CD14-positive monocyte (primary cell): ENCODE data around the gene CIB2. TPM values are rescaled to one million over a fixed set of nuclear protein-coding genes. Genes with fewer than 3 reads are reported as not detected.

Source experiments
- DNase-seq, 3 donors: peaks; one replicate each; pipeline ENCODE4 v3.0.0-alpha.2; 2011 to 2022
- H2AFZ ChIP-seq: 2 replicates; pipeline ENCODE4 v1.6.0; 2012; ENCODE audit warnings: mild to moderate bottlenecking, low read depth, low read length, inconsistent platforms; ENCODE audit not compliant: insufficient read depth, poor library complexity, severe bottlenecking
- H3K27ac ChIP-seq, 2 donors: 1 replicate in 1 of 2; 2 replicates in 1 of 2; pipeline ENCODE4 v1.5.1; 2012 to 2013; ENCODE audit warnings: low read length in 2 of 2, control low read depth in 1 of 2, inconsistent platforms in 1 of 2, low read depth in 1 of 2, mild to moderate bottlenecking in 1 of 2
- H3K27me3 ChIP-seq, 2 donors: one replicate each; pipeline versions ENCODE4 v1.6.0 to v1.6.1; 2011 to 2013; ENCODE audit warnings: low read length in 2 of 2; ENCODE audit not compliant: control insufficient read depth in 2 of 2, insufficient read depth in 2 of 2
- H3K36me3 ChIP-seq, 2 donors: replicated peaks in 1 of 2; 1 replicate in 1 of 2; 2 replicates in 1 of 2; pipeline versions ENCODE4 v1.5.1 to v1.6.1; 2012 to 2013; ENCODE audit warnings: low read length in 2 of 2, control low read depth in 1 of 2, inconsistent platforms in 1 of 2, mild to moderate bottlenecking in 1 of 2; ENCODE audit not compliant: insufficient read depth in 2 of 2, control insufficient read depth in 1 of 2
- H3K4me1 ChIP-seq, 2 donors: 1 replicate in 1 of 2; 2 replicates in 1 of 2; pipeline versions ENCODE4 v1.5.1 to v1.6.1; 2012 to 2013; ENCODE audit warnings: low read length in 2 of 2, control low read depth in 1 of 2, inconsistent platforms in 1 of 2, mild to moderate bottlenecking in 1 of 2, moderate library complexity in 1 of 2; ENCODE audit not compliant: insufficient read depth in 2 of 2, control insufficient read depth in 1 of 2
- H3K4me2 ChIP-seq: replicated peaks from 2 replicates; pipeline ENCODE3; 2012; ENCODE audit warnings: low read length, moderate library complexity, mild to moderate bottlenecking; ENCODE audit not compliant: poor library complexity, severe bottlenecking; ENCODE audit errors: extremely low read depth
- H3K4me3 ChIP-seq, 3 experiments: fragments of 200-600 bp in 1 of 3; sonication (generic) in 1 of 3; replicated peaks in 1 of 3; 1 replicate in 2 of 3; 2 replicates in 1 of 3; pipeline ENCODE4 v1.5.1; 2011 to 2013; ENCODE audit warnings: low read length in 3 of 3, mild to moderate bottlenecking in 3 of 3, control low read depth in 2 of 3, low read depth in 2 of 3, inconsistent platforms in 1 of 3, moderate library complexity in 1 of 3
- H3K79me2 ChIP-seq: 2 replicates; pipeline ENCODE4 v1.6.0; 2012; ENCODE audit warnings: mild to moderate bottlenecking, control low read depth, inconsistent platforms, low read length, moderate library complexity; ENCODE audit not compliant: insufficient read depth
- H3K9ac ChIP-seq: 2 replicates; pipeline ENCODE4 v1.6.0; 2017; ENCODE audit warnings: low read length, mild to moderate bottlenecking; ENCODE audit not compliant: insufficient read depth, poor library complexity, severe bottlenecking
- H3K9me3 ChIP-seq, 2 donors: replicated peaks in 1 of 2; 1 replicate in 1 of 2; 2 replicates in 1 of 2; pipeline versions ENCODE4 v1.5.1 to v1.6.1; 2012 to 2013; ENCODE audit warnings: low read length in 2 of 2, control low read depth in 1 of 2; ENCODE audit not compliant: control insufficient read depth in 1 of 2, insufficient read depth in 1 of 2
- H4K20me1 ChIP-seq: 2 replicates; pipeline ENCODE4 v1.6.0; 2012; ENCODE audit warnings: mild to moderate bottlenecking, low read length, control low read depth, moderate library complexity; ENCODE audit not compliant: insufficient read depth
- H3K27ac Mint-ChIP-seq, 7 donors: one replicate each; pipeline ENCODE4 v1.8.0; 2020; ENCODE audit warnings: mild to moderate bottlenecking in 7 of 7, mixed read lengths in 7 of 7, moderate library complexity in 6 of 7, inconsistent platforms in 2 of 7
- H3K27me3 Mint-ChIP-seq, 3 donors: one replicate each; pipeline ENCODE4 v1.8.0; 2021 to 2022; ENCODE audit warnings: low read depth in 3 of 3, mild to moderate bottlenecking in 3 of 3, mixed read lengths in 3 of 3, moderate library complexity in 3 of 3, inconsistent platforms in 1 of 3
- H3K36me3 Mint-ChIP-seq, 2 donors: one replicate each; pipeline ENCODE4 v1.8.0; 2020; ENCODE audit warnings: mixed read lengths in 2 of 2, inconsistent platforms in 1 of 2, mild to moderate bottlenecking in 1 of 2
- H3K4me1 Mint-ChIP-seq: one replicate; pipeline ENCODE4 v1.8.0; 2020; ENCODE audit warnings: mild to moderate bottlenecking, mixed read lengths
- H3K4me3 Mint-ChIP-seq, 2 donors: one replicate each; pipeline ENCODE4 v1.8.0; 2020; ENCODE audit warnings: mild to moderate bottlenecking in 2 of 2, mixed read lengths in 2 of 2, moderate library complexity in 1 of 2
- H3K9me3 Mint-ChIP-seq, 7 donors: one replicate each; pipeline ENCODE4 v1.8.0; 2020 to 2022; ENCODE audit warnings: mixed read lengths in 7 of 7, mild to moderate bottlenecking in 6 of 7, moderate library complexity in 6 of 7, inconsistent platforms in 2 of 7
- CTCF ChIP-seq: fragments of 200-600 bp; IDR thresholded peaks from one replicate; pipeline ENCODE4 v1.8.0; 2022; ENCODE audit warnings: antibody characterized with exemption, mild to moderate bottlenecking
- WGBS: methylation state at CpG from one replicate; pipeline ENCODE4 v1.1.5; 2013; ENCODE audit warnings: missing lambda C conversion rate; ENCODE audit not compliant: insufficient coverage; 5-methylcytosine and 5-hydroxymethylcytosine counted together
- intact Hi-C, 2 donors: fragments of 100-400 bp; cut with micrococcal nuclease; formaldehyde crosslinking; loops; one replicate each; pipeline versions ENCODE4 v1.15.0 to v1.15.1; 2023
- polyA plus RNA-seq, 3 donors: library from polyadenylated mRNA; depleted of rRNA in 1 of 3; unstranded in 2 of 3; stranded (reverse) in 1 of 3; fragments of 300-500 nt in 2 of 3; fragments of >200 nt in 1 of 3; fragmentation: Illumina TruSeq in 2 of 3; gene quantifications; 1 replicate in 2 of 3; 2 replicates in 1 of 3; pipeline ENCODE4 v1.2.3, GENCODE V29; 2012 to 2021

Gene CIB2
- polyA plus RNA-seq, 3 donors: 0.43 to 0.75 (median 0.51) TPM

DNA sequence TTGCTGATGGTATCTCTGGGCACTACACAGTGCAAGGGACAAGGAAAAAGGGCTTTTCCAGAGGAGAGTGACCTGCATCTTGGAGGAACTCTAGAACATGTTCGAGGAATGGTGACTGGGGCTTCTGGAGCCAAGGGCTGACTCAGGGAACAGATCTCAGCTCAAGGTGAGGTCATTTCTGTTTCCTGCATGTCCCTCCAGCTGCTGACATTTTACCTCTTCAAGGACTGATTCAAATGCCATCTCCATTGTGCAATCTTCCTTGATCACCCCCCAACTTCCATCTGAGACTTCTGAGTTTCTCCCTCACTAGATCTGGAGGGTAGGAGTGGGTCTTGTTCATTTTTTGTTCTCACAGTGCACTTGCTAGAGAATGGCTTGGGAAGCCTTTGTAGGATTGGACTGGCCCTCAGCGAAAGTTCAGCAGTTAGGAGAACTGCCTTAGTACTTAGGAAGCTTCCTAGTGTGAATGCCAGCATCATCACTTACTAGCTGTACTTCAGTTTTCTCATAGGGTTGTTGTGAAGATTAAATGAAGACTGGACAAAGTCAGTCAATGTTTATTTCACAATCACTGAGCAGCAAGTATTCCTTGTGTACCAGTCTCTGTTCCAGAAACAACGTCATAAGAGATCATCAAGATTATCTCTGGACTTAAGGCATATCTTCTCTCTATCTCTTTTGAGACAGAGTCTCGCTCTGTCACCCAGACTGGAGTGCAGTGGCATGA, 15.3 kb upstream of the CIB2 start:
- Histone ChIP-seq H3K9ac (no peak overlapping the region), H3K36me3 (no peaks in the 10 kb centered on the region), H4K20me1 (no peaks in the 10 kb centered on the region), H3K27me3 (no peaks in the 10 kb centered on the region), H3K9me3 (no peaks in the 10 kb centered on the region), H3K4me1 (peaks cover 19 to 32% of the 10 kb centered on the region in 2 donors), H3K79me2 (peaks cover 32% of the 10 kb centered on the region), H3K27ac (no peak overlapping the region), H3K4me3 (no peak overlapping the region), H3K4me2 (no peak overlapping the region), H2AFZ (no peak overlapping the region)
- Mint-ChIP-seq H3K4me1 (peaks cover 30% of the 10 kb centered on the region), H3K27me3 (peaks cover 0 to 5% (median 2%) of the 10 kb centered on the region in 3 donors), H3K9me3 (no peaks in the 10 kb centered on the region), H3K27ac (peak overlapping the region in 1 of 7 donors; percentile 60), H3K36me3 (peaks cover 0 to 2% of the 10 kb centered on the region in 2 donors), H3K4me3 (no peak overlapping the region)
- TF ChIP-seq CTCF: no peak
- intact Hi-C loops: loop anchor here in 1 of 2 donors (5.0 kb wide), 1 partner anchor 291 kb away; the partner anchor contains the start of gene IREB2
- WGBS: 100% methylated on average over 2 of the region's 4 CpGs
- no peak for DNase-seq

GRCh38 chr15:78142332-78142731, 11.1 kb upstream of the CIB2 start:
- H3K36me3 Mint-ChIP-seq: no peaks in the 10 kb centered on the region
- H3K4me1 ChIP-seq: no peaks in the 10 kb centered on the region
- H3K4me1 Mint-ChIP-seq: peaks cover 4% of the 10 kb centered on the region
- no peak overlapping the region for H3K4me3 Mint-ChIP-seq
- H4K20me1 ChIP-seq: no peaks in the 10 kb centered on the region
- 100% methylated on average over 3 of the region's 3 CpGs for WGBS
- no peak overlapping the region for H2AFZ ChIP-seq
- no peak overlapping the region for H3K27ac ChIP-seq
- intact Hi-C loops: no loop called here
- no peaks in the 10 kb centered on the region for H3K79me2 ChIP-seq
- H3K9ac ChIP-seq: no peak overlapping the region
- TF ChIP-seq CTCF: no peak
- H3K4me2 ChIP-seq: no peak overlapping the region
- no peak overlapping the region for H3K4me3 ChIP-seq
- no peak for DNase-seq
- no peaks in the 10 kb centered on the region for H3K9me3 Mint-ChIP-seq
- H3K9me3 ChIP-seq: no peaks in the 10 kb centered on the region
- peaks cover 0 to 2% (median 0%) of the 10 kb centered on the region in 3 donors for H3K27me3 Mint-ChIP-seq
- peak overlapping the region in 2 of 7 donors; percentile 7 to 46 for H3K27ac Mint-ChIP-seq
- no peaks in the 10 kb centered on the region for H3K36me3 ChIP-seq
- no peaks in the 10 kb centered on the region for H3K27me3 ChIP-seq
